GDM1 (cell line): ENCODE data around the gene MAJIN.

Experiments used
- DNase-seq: peaks from one replicate; lab custom pipeline; 2025; lab: John Stamatoyannopoulos, UW

Gene MAJIN

DNA sequence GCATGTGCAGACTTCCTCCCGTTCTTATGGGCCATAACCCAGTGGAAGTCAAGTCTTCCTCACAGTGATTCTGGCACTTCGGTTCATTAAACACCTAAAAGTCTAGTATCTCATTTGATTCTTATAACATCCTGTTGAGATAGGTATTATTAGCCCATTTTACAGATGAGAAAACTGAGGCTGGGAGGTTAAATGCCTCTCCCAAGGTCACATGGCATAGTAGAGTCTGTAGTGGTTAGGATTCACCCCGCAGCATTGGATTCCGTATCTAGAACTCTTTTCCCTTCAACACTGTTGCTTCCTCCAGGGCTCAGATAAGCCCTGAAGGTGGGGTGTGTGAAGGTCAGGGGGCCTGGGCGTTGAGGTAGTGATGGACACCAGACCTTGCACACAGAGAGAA, 39.6 kb downstream of the MAJIN start:
- no peak for DNase-seq

DNA sequence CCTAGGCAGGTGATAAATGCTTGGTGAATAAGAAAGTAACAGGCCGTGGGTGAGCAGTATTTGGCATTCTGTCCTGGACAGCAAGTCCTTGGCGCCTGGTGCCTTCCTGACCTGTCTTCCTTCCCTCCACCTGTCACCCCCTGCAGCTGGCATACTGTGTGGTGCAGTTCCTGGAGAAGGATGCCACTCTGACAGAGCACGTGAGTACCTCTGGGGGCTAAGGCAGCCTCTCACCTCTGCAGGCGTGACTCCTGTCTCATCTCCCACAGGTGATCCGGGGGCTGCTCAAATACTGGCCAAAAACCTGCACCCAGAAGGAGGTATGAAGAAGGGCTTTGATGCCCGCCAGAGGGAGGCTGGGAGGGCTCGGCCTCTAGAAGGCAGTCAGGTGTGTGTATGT, 40.6 kb downstream of the MAJIN start:
- DNase-seq: no peak

GRCh38 chr11:64930340-64930739, 41.6 kb downstream of the MAJIN start:
- no peak for DNase-seq

DNA sequence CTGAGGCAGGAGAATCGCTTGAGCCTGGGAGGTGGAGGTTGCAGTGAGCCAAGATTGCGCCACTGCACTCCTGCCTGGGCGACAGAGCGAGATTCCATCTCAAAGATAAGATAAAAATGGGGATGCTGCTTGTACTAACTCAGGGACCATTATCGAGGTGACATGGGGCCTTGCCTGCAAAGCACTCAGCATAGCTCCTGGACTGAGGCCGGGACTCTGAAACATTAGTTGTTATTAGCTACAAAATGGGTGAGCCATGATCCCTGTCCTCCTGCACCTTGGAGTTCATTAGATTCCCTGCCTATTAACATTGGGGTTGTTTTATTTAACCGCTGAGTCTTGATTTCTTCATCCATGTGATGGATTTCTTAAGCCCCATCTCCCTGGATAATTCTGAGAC, 42.3 kb downstream of the MAJIN start:
- no peak for DNase-seq

DNA sequence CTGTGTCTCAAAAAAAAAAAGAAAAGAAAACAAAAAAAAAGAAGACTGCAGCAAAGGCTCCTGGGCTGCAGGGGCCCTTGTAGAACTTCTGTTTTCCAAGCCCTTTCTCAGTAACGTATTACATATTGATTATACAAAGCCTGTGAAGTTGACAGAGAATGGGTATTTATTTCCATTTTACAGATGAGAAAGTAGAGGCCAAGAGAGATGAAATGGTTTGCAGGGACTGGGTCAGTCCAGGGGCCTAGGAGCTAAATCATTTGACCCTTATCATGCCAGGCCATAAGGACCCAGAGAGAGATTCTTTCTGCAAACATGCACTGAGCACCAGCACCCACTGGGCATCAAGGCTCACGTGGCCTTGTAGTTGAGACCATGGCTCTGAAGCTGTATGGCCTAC, 43.0 kb downstream of the MAJIN start:
- DNase-seq: no peak

DNA sequence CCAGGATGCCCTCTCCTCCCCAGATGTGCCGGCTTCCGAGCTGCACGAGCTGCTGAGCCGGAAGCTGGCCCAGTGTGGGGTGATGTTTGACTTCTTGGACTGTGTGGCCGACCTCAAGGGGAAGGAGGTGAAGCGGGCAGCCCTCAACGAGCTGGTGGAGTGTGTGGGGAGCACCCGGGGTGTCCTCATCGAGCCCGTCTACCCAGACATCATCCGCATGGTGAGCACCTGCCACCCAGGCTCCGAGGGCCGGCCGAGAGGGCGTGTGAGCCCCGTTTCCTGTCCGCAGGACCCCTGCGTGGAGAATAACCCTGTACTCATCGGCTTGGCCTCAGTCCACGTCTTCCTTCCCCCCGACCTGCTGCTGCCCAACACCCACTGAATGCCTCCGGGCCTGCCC, 45.2 kb downstream of the MAJIN start:
- DNase-seq: no peak

DNA sequence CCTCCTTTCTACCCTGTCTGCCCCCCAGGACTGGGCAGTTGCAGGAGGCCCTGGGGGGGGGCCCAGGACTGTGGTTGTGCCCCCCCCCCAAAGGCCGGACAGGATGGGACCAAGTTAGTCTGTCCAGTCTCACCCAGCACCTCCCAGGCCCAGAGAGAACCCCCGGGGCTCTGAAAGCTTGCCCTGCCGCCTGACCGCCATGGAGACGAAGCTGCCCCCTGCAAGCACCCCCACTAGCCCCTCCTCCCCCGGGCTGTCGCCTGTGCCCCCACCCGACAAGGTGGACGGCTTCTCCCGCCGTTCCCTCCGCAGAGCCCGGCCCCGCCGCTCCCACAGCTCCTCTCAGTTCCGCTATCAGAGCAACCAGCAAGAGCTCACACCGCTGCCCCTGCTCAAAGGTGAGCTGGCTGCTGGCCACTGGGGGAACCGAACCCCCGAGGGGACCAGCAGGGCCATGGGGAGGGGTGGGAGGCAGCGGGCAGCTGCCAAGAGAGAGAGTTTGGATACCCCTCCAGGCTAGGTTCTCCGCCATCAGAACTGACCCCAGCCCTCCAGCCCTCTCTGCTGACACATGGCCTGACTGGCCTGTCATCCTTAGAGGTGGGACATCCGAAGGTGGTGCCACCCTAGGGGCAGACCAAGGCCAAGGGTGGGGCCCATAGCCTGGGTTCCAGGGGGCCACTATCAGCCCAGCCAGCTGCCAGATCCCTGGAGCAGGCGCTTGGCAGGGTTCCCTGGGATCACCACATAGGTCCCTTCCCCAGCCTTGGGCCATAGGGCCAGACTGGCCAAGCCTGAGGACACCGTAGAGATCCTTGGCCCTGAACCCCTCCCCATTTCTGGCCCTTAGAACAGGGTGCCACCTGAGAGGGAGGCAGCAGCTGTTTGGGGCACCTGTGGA, 46.1 kb downstream of the MAJIN start:
- DNase-seq: no peak

DNA sequence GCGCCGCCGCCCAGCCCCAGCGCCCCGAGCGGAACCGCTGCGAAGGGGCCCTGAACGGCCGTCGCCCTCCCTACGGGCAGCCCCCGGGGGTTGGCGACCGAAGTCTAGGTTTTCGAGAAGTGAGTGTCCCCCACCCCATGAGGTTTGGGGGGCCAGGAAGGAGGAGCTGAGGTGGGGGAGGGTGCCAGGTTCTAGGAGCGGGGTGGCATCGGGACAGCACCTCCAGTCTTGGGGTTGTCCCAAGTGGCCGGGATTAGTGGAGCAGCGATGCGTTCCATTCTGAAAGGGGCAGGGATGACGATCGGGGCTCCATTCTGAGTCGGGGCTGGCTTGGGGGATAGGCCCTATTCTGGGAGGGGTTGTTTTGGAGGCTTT, 47.0 kb downstream of the MAJIN start:
- no peak for DNase-seq

- peak; percentile 76 for DNase-seq
Measured at GRCh38 chr11:64923944-64924909, 47.7 kb downstream of the MAJIN start, which contains the start of gene PPP2R5B. PPP2R5B (plus strand) TSS chr11:64924689; CDS start chr11:64925735, 1,046 bp downstream.

DNA sequence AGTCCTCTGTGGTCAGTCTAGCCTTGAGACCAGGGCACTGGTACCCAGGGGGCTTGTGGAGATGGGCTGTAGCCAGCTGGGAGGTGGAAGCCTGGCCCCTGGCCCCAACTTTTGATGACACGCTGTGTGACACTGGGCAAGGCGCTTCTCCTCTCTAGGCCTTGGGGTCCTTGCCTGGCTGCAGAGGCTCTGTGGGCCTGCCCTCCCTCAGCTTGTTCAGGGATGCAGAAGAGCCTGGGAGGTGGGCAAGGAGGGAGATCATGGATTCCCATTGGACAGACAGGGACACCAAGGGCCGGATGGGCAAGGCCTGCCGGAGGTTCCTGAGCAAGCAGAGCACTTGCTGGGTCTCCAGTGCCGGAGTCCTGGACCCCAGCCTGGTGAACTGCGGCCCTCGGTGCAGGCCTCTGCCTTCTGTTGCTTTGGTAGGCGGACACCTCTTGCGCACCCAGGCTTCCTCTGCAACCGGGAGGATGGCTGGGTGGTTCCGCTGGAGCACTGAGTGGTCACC, 48.7 kb downstream of the MAJIN start:
- DNase-seq: no peak

GRCh38 chr11:64921384-64921783, 50.5 kb downstream of the MAJIN start:
- no peak for DNase-seq

DNA sequence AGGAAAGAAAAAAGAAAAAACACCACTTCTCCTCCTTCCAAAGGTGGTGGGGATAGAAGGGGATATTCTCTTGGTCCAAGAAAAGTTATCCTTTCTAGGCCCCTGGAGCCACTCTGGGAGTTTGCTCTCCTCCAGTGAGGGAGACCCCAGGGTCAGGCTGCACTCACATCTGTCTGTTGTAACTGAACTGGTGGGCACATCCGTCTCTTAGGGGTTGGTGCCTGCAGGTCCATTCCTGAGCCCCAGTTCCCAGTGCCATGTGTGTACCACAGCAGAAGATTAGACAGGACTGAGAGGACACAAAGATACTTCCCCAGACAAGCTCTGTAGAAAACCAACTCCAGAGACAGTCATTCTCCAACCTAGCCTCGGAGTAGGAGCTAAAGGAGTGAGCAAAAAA, 51.8 kb downstream of the MAJIN start:
- DNase-seq: no peak

DNA sequence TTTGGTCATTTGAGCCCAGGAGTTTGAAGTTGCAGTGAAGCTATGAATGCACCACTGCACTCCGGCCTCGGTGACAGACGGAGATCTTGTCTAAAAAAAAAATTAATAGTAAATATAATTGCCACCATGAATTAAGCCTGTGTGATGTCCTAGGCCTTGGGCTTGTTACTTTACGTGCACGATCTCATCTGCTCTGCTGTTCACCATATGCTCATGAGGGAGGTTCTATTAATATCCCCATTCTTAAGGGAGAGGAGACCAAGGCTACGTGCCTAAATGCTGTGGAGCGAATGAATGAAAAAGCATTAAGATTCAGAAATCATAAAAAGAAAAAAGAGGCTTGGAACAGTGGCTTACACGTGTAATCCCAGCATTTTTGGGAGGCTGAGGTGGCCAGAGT, 52.3 kb downstream of the MAJIN start:
- no peak for DNase-seq

GRCh38 chr11:64918017-64918416, 53.9 kb downstream of the MAJIN start:
- no peak for DNase-seq

- no peak for DNase-seq
Measured at GRCh38 chr11:64917663-64917995, 54.3 kb downstream of the MAJIN start.

- peak; percentile 99 for DNase-seq
Measured at GRCh38 chr11:64916775-64917662, 54.9 kb downstream of the MAJIN start, which contains the start of gene ATG2A. ATG2A (minus strand) TSS chr11:64917209; CDS start chr11:64917135, 74 bp downstream.

- DNase-seq: no peak
Measured at GRCh38 chr11:64916040-64916774, 55.7 kb downstream of the MAJIN start.

- no peak for DNase-seq
Measured at GRCh38 chr11:64915376-64915887, 56.5 kb downstream of the MAJIN start.

- DNase-seq: no peak
Measured at GRCh38 chr11:64914123-64914522, 57.8 kb downstream of the MAJIN start.

DNA sequence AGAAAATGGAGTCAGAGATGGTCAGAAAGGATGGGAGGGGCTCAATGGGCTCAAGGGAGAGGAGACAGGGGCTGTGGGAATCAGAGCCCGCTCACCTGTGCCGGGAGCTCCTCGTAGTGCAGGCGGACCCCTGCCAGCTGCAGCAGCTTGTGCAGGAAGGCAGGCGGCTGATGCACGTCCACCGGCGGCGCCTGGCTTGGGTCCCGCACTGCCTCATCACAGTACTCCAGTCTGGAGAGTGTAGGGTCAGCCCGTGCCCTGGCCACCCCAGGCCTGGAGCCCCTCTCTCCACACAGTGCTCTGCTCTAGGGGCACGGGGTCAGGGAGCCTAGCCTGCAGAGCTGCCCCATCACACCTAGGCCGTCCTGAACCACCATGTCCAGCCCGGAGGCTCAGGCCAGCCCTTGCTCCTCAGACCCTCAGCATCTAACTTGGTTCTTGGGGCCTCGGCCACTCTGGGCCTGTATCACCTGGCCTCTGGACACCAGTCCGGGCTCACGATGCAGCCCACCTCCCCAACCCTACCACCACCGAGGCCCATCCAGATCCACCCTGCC, 58.7 kb downstream of the MAJIN start:
- DNase-seq: no peak
